ENCODE data around the gene ADSS2.

ADSS2 gene

DNA sequence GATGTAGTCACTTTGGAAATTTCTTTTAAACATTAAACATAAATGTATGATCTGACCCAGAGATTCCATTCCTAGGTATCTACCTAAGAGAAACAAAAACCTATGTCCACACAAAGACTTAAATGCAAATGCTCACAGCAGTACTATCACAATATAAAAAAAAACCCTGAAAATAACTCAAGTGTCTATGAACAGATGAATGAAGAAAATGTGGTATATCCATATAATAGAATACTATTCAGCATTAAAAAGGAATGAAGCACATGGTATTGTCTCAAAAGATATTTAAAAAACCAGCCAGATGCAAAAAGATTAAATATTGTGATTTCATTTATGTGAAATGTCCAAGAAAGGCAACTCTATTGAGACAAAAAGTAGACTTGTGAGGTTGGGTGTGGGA is 48.3 kb downstream of the ADSS2 start:
- TF ChIP-seq, protein P1, sequence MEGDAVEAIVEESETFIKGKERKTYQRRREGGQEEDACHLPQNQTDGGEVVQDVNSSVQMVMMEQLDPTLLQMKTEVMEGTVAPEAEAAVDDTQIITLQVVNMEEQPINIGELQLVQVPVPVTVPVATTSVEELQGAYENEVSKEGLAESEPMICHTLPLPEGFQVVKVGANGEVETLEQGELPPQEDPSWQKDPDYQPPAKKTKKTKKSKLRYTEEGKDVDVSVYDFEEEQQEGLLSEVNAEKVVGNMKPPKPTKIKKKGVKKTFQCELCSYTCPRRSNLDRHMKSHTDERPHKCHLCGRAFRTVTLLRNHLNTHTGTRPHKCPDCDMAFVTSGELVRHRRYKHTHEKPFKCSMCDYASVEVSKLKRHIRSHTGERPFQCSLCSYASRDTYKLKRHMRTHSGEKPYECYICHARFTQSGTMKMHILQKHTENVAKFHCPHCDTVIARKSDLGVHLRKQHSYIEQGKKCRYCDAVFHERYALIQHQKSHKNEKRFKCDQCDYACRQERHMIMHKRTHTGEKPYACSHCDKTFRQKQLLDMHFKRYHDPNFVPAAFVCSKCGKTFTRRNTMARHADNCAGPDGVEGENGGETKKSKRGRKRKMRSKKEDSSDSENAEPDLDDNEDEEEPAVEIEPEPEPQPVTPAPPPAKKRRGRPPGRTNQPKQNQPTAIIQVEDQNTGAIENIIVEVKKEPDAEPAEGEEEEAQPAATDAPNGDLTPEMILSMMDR (IDR thresholded peaks at IDR 0.05; ENCODE audit: low read depth, low read length): no peak
- no peak overlapping the region for H3K4me3 ChIP-seq (ENCODE audit: low read depth, low read length)
- in situ Hi-C loops (cut with HindIII; ENCODE audit: low sequenced_read_pairs): no loop called here
- DNase-seq (ENCODE audit: low read depth, low spot score): no peak

DNA sequence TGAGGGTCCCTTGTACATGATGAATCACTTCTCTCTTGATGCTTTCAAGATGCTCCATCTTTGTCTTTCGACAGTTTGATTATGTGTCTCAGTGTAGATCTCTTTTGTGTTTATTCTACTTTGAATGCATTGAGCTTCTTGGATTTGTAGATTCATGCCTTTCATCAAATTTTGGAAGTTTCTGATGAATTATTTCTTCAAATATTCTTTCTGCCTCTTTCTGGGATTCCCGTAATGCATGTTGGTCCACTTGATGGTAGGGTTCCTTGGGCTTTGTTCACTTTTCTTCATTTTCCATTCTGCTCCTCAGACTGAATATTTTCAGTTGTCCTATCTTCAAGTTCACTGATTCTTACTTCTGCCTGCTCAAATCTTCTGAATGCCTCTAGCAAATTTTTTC is 50.7 kb downstream of the ADSS2 start:
- in situ Hi-C loops (cut with HindIII; ENCODE audit: low sequenced_read_pairs): no loop called here
- H3K4me3 ChIP-seq (ENCODE audit: low read depth, low read length): no peak overlapping the region
- TF ChIP-seq, protein P1 (IDR thresholded peaks at IDR 0.05; ENCODE audit: low read depth, low read length): no peak
- no peak for DNase-seq (ENCODE audit: low read depth, low spot score)

DNA sequence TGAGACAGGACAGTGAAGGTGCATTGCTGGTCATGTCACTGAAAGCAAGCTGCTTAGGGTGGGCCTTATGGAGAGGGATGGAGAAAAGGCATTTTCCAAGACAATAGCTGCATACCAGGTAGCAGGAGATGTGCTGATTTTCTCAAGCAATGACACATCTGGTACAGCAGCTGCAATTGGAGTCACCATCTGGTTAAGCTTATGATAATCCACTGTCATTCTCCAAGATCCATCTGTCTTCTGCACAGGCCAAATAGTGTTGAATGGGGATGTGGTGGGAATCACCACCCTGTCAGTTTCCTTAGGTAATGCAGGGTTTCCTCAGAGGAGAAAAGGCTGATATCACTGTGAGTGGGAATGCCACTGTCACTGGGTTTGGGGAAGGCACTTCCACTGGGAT is 54.6 kb downstream of the ADSS2 start:
- H3K4me3 ChIP-seq (ENCODE audit: low read depth, low read length): no peak overlapping the region
- no peak for DNase-seq (ENCODE audit: low read depth, low spot score)
- TF ChIP-seq, protein P1 (IDR thresholded peaks at IDR 0.05; ENCODE audit: low read depth, low read length): no peak
- in situ Hi-C loops (cut with HindIII; ENCODE audit: low sequenced_read_pairs): no loop called here

DNA sequence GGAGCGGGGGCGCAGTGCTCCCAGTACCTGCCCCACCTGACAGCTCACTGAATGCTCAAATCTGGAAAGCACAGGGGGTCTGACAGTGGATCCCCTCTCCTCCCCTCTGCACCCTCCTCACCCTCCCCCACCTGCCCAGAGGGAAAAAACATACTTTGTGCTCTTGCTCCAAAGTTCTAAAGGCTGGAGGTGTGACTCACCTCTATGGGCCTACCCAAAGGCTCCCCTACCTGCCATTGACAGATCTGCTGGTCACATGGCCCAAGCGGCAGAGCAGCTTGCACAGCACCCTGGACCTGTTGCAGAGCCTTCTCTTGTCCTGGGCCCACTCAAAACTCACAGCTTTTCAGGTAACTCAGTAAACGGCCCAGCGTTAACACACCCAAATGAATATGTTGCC is 55.7 kb downstream of the ADSS2 start:
- no peak for DNase-seq (ENCODE audit: low read depth, low spot score)
- H3K4me3 ChIP-seq (ENCODE audit: low read depth, low read length): no peak overlapping the region
- in situ Hi-C loops (cut with HindIII; ENCODE audit: low sequenced_read_pairs): no loop called here
- TF ChIP-seq, protein P1 (IDR thresholded peaks at IDR 0.05; ENCODE audit: low read depth, low read length): no peak

DNA sequence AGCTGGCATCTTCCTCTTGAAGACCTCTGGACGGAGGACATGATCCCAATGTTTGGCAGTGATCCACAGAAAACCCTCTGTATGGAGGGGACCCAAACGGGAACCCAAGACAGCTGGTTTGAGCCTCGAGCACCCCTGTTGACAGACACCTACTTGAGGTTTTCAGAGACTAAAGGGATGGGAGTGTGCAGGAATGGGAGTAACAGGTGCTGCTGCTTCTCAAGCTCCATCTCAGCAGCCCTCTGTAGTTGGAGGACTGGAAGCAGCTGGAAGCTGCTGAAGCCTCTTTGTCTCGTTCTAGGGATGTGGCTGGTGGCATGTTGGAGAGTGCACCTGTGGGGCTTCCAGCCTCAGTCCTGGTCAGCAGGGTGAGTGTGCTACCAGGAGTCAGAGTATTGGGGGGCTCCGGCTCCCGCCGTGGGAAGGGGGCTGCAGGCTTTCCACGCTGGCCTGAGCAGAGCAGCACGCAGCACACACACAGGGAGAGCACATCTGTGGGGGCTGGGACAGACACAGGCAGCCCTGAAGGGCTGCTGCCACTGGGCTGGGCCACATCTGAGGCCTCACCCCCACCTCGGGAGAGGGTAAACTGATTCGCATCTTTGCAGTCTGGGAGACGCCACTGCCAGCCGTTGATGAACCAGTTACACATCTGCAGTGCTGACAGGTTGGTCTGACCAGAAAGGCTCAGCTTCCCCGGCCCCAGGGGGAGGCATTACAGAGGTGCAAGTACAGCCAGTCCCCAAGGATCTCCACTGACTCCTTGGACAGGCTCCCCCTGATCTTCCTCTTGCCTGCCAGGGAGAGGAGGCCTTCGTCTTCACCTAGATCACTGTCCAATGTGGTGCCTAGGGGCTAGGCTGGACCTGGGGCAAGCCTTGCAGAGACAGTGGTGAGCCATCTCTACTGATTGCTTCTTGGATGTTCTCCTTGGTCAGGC is 56.6 kb downstream of the ADSS2 start:
- in situ Hi-C loops (cut with HindIII; ENCODE audit: low sequenced_read_pairs): no loop called here
- DNase-seq (ENCODE audit: low read depth, low spot score): no peak
- TF ChIP-seq, protein P1 (IDR thresholded peaks at IDR 0.05; ENCODE audit: low read depth, low read length): no peak
- no peak overlapping the region for H3K4me3 ChIP-seq (ENCODE audit: low read depth, low read length)

DNA sequence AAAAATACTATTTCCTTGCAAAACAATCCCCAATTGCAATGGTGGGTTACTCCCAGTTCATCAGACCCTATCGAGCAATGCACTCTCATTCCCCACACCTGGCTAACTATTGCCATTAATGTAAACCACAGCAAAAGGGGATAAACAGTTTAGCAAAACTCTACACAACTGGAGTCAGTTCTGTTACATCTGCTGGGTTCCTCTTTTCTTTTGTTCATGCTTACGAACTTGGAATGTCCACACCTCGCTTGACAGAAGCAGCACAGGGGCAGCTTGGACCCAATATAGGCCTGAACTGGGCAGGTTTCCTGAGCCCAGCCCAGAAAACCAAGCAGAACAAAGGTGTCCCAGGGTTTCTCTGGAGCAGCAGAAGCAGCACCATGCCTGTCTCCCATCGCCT is 57.4 kb downstream of the ADSS2 start:
- no peak for DNase-seq (ENCODE audit: low read depth, low spot score)
- TF ChIP-seq, protein P1 (IDR thresholded peaks at IDR 0.05; ENCODE audit: low read depth, low read length): no peak
- no peak overlapping the region for H3K4me3 ChIP-seq (ENCODE audit: low read depth, low read length)
- in situ Hi-C loops (cut with HindIII; ENCODE audit: low sequenced_read_pairs): no loop called here
